HG02798 (cell line): ENCODE results near the gene SDK1.

Source experiments
- ATAC-seq: cut with Tn5 transposase; IDR thresholded peaks from one replicate; pipeline ENCODE4 v1.9.1; 2021; ENCODE audit warnings: mild to moderate bottlenecking; ENCODE audit not compliant: unreplicated experiment, poor library complexity

Gene SDK1

GRCh38 chr7:4174016-4174415, 873.0 kb downstream of the SDK1 start:
- ATAC-seq: no peak

GRCh38 chr7:4174451-4174850, 873.4 kb downstream of the SDK1 start:
- ATAC-seq: no peak

GRCh38 chr7:4174884-4175283, 873.8 kb downstream of the SDK1 start:
- ATAC-seq: no peak

- ATAC-seq: no peak
These were observed 874.4 kb downstream of the SDK1 start for GRCh38 chr7:4175346-4175973.

GRCh38 chr7:4177001-4177400, 875.9 kb downstream of the SDK1 start:
- no peak for ATAC-seq

- no peak for ATAC-seq
These were observed 877.4 kb downstream of the SDK1 start for GRCh38 chr7:4178416-4178815.

GRCh38 chr7:4178916-4179687, 878.0 kb downstream of the SDK1 start:
- no peak for ATAC-seq

GRCh38 chr7:4179688-4180380, 878.8 kb downstream of the SDK1 start:
- ATAC-seq: no peak

GRCh38 chr7:4181446-4181845, 880.4 kb downstream of the SDK1 start:
- ATAC-seq: no peak

GRCh38 chr7:4182605-4183300, 881.7 kb downstream of the SDK1 start:
- ATAC-seq: no peak

GRCh38 chr7:4184653-4185052, 883.6 kb downstream of the SDK1 start:
- ATAC-seq: no peak

GRCh38 chr7:4185136-4185535, 884.1 kb downstream of the SDK1 start:
- ATAC-seq: no peak

- ATAC-seq: no peak
These were observed 884.9 kb downstream of the SDK1 start for GRCh38 chr7:4185721-4186512.

- no peak for ATAC-seq
These were observed 885.4 kb downstream of the SDK1 start for GRCh38 chr7:4186513-4186780.

GRCh38 chr7:4188651-4189050, 887.6 kb downstream of the SDK1 start:
- ATAC-seq: no peak

- no peak for ATAC-seq
These were observed 888.1 kb downstream of the SDK1 start for GRCh38 chr7:4189131-4189570.

- no peak for ATAC-seq
These were observed 889.2 kb downstream of the SDK1 start for GRCh38 chr7:4190010-4190981.

- no peak for ATAC-seq
These were observed 890.0 kb downstream of the SDK1 start for GRCh38 chr7:4191046-4191445.

GRCh38 chr7:4191525-4191924, 890.5 kb downstream of the SDK1 start:
- ATAC-seq: no peak
